Cardiac muscle cell (in vitro differentiated cells and primary cell): ENCODE data around the gene RHD. TPM values are rescaled to one million over a fixed set of nuclear protein-coding genes. Genes with fewer than 3 reads are reported as not detected.
"Not testable (repeated sequence)": the region's sequence is repeated elsewhere in the genome, so short reads cannot be mapped to it uniquely, and the experiment has no call there.

Source experiments
- DNase-seq, 2 donors: peaks; one replicate each; pipeline versions ENCODE4 v3.0.0 to v3.0.0-alpha.2; 2010 to 2017; ENCODE audit warnings: low read depth in 1 of 2, low spot score in 1 of 2
- H3K27ac ChIP-seq: fragments of 200-600 bp; sonication (generic); 2 replicates; pipeline ENCODE4 v1.5.1; 2016
- H3K27me3 ChIP-seq: fragments of 200-600 bp; sonication (generic); 2 replicates; pipeline ENCODE4 v1.6.0; 2016; ENCODE audit warnings: control low read depth
- H3K36me3 ChIP-seq: fragments of 200-600 bp; sonication (generic); 2 replicates; pipeline ENCODE4 v1.5.1; 2016; ENCODE audit warnings: control low read depth
- H3K4me1 ChIP-seq: fragments of 200-600 bp; sonication (generic); 2 replicates; pipeline ENCODE4 v1.8.1; 2017; ENCODE audit warnings: low read depth, mild to moderate bottlenecking, mixed run types
- H3K4me3 ChIP-seq: fragments of 200-600 bp; sonication (generic); 2 replicates; pipeline ENCODE4 v1.5.1; 2016; ENCODE audit warnings: mild to moderate bottlenecking
- H3K9me3 ChIP-seq: fragments of 200-600 bp; sonication (generic); 2 replicates; pipeline ENCODE4 v1.5.1; 2017; ENCODE audit warnings: low read depth, mild to moderate bottlenecking, control low read depth
- polyA plus RNA-seq: library from polyadenylated mRNA; unstranded; fragments of >200 nt; fragmentation: Nextera tagmentation; extraction: Ambion mirVana; gene quantifications from 2 replicates; pipeline ENCODE4 v1.2.1, GENCODE V29; 2016
- total RNA-seq: library from RNA; depleted of rRNA; stranded (reverse); fragments of >200 nt; gene quantifications from 2 replicates; pipeline ENCODE4 v1.2.3, GENCODE V29; 2016

The RHD gene
- total and polyA plus RNA-seq, 2 experiments from 2014 or later: 1.1 TPM; not detected in 1

DNA sequence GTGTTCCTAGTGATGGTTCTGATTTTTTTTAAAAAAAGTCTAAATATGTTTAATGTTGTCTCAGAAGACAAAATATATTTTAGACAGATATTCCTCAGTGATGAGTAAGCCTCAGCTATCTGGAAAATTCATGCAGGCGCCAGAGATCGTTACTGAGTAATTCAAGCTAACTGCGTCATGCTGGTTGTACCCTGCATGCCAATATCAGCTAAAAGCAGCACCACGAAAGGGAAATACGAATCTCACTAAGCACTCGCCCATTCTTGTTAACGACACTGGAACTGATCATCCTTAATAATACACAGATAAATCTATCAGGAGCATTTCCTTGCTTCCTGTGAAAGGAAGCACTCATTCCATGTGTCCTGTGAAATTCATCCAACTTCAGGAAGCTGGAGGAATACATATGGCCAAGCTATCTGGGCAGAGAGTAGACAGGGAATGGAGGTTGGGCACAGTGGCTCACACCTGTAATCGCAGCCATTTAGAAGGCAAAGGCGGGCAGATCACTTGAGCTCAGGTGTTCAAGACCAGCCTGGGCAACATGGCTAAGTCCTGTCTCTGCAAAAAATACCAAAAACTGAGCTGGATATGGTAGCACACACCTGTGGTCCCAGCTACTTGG, 48.1 kb downstream of the RHD start:
- not testable (repeated sequence) for H3K4me3 ChIP-seq, H3K27ac ChIP-seq, H3K9me3 ChIP-seq, H3K27me3 ChIP-seq, DNase-seq, H3K4me1 ChIP-seq, H3K36me3 ChIP-seq

- H3K4me1 ChIP-seq, H3K4me3 ChIP-seq, H3K9me3 ChIP-seq, H3K27me3 ChIP-seq, H3K36me3 ChIP-seq, H3K27ac ChIP-seq, DNase-seq: not testable (repeated sequence)
Observed at GRCh38 chr1:25322127-25322526, 49.8 kb downstream of the RHD start.

GRCh38 chr1:25324407-25324806, 52.1 kb downstream of the RHD start:
- H3K9me3 ChIP-seq: not testable (repeated sequence)

GRCh38 chr1:25327864-25328790, 55.8 kb downstream of the RHD start:
- H3K9me3 ChIP-seq, H3K4me1 ChIP-seq, H3K4me3 ChIP-seq, H3K27ac ChIP-seq, H3K36me3 ChIP-seq, DNase-seq, H3K27me3 ChIP-seq: not testable (repeated sequence)

More at GRCh38 chr1:25324407-25324806, 52.1 kb downstream of the RHD start:
- H3K27me3 ChIP-seq, H3K36me3 ChIP-seq, H3K4me1 ChIP-seq, H3K4me3 ChIP-seq, DNase-seq, H3K27ac ChIP-seq: not testable (repeated sequence)

- not testable (repeated sequence) for DNase-seq, H3K27ac ChIP-seq, H3K36me3 ChIP-seq, H3K9me3 ChIP-seq, H3K4me3 ChIP-seq, H3K27me3 ChIP-seq, H3K4me1 ChIP-seq
Observed at GRCh38 chr1:25328791-25329185, 56.5 kb downstream of the RHD start.

- H3K36me3 ChIP-seq, DNase-seq, H3K27me3 ChIP-seq, H3K27ac ChIP-seq, H3K4me3 ChIP-seq, H3K4me1 ChIP-seq, H3K9me3 ChIP-seq: not testable (repeated sequence)
Observed at GRCh38 chr1:25329336-25329735, 57.0 kb downstream of the RHD start.

- H3K36me3 ChIP-seq, H3K9me3 ChIP-seq, H3K4me1 ChIP-seq, H3K27ac ChIP-seq, H3K27me3 ChIP-seq, DNase-seq, H3K4me3 ChIP-seq: not testable (repeated sequence)
Observed at GRCh38 chr1:25329950-25330349, 57.6 kb downstream of the RHD start.

DNA sequence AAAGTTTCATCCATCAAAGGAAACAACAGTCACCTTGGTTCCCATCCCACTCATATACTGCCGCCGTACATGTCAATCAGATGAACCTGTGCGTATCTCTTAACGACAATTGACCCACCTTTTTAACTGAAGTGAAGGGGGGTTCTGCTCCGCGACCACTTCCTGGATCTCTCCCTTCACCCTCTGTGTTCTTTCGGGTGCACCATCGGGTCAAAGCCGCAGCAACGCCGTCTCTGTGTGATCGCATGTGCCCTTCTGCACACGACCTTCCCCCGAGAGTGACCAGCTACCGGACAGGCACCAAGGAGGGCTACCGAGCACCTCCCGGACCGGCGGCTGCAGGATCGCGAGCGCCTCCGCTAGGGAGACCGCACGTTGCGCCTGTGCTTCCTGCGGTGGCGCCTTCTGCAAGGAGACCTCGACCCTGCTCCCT, 64.6 kb downstream of the RHD start:
- DNase-seq, H3K9me3 ChIP-seq, H3K4me1 ChIP-seq, H3K27me3 ChIP-seq, H3K36me3 ChIP-seq: not testable (repeated sequence)
- peak overlapping the region; percentile 22 for H3K27ac ChIP-seq
- H3K4me3 ChIP-seq: peak overlapping the region; percentile 56

DNA sequence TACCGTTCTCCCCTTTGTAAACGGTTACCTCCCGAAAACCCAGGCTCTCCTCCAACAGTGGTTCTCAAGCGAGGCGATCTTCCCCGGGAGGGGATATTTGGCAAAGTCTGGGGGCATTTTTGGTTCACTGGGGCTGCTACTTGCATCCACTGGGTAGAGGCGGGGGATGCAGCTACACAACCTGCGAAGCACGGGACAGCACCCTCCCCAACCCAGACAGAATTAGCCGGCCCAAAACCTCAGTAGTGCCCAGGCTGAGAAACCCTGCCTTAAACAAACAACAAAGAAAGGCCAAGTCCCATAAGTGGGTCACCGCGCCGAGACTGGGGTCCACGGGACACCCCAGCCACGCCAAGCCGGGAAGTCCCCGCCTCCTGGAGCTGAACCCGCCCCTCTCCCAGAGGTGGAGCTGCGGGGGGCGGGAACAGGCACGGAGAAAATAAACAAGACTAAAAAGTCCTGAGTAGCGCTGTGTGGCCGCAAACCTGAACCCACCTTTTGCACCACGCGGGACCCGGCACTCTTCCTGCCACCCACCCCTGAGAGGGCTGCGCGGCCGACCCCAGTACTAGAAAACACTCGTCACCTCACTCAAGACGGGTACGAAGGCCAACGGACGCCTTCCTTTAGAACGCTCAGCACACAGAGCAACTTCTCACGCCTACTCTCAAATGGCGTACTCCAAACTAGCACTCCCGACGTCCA, 65.3 kb downstream of the RHD start:
- DNase-seq, H3K36me3 ChIP-seq, H3K9me3 ChIP-seq, H3K4me1 ChIP-seq, H3K27me3 ChIP-seq: not testable (repeated sequence)
- peak overlapping the region; percentile 93 for H3K27ac ChIP-seq
- H3K4me3 ChIP-seq: peak overlapping the region; percentile 86
